H1 (cell line): ENCODE results near the gene ASB14. TPM values are rescaled to one million over a fixed set of nuclear protein-coding genes. Genes with fewer than 3 reads are reported as not detected.

Experiments
- CTCF ChIA-PET: fragments of 300-600 bp; sonication (Branson Sonifier 250); formaldehyde crosslinking; loops from one replicate; lab custom pipeline; 2021; ENCODE audit not compliant: partially characterized antibody; lab: Charles Lee
- POLR2A ChIA-PET: fragments of 300-600 bp; sonication (Branson Sonifier 250); formaldehyde crosslinking; loops from one replicate; lab custom pipeline; 2021; ENCODE audit warnings: inconsistent platforms; ENCODE audit not compliant: partially characterized antibody; lab: Charles Lee
- DNase-seq, 2 experiments: peaks; one replicate each; pipeline versions ENCODE4 v3.0.0 to v3.0.0-alpha.2; 2010 to 2022; ENCODE audit warnings: low spot score in 2 of 2, low read depth in 1 of 2, mixed read lengths in 1 of 2
- FAIRE-seq: peaks from 2 replicates; lab custom pipeline; 2011; peaks lifted over from hg19 to GRCh38; lab: Jason Lieb, UNC
- H2AFZ ChIP-seq: 2 replicates; pipeline ENCODE4 v1.8.1; 2012; ENCODE audit warnings: low read length, inconsistent platforms
- H2AK5ac ChIP-seq: 2 replicates; pipeline ENCODE4 v1.6.1; 2013; ENCODE audit warnings: low read depth, low read length
- H2BK120ac ChIP-seq: replicated peaks from 2 replicates; pipeline ENCODE3; 2013; ENCODE audit warnings: low read depth, low read length, inconsistent platforms
- H2BK12ac ChIP-seq: 2 replicates; pipeline ENCODE4 v1.6.1; 2013; ENCODE audit warnings: low read depth, low read length
- H2BK15ac ChIP-seq: 2 replicates; pipeline ENCODE4 v1.6.1; 2013; ENCODE audit warnings: low read length
- H2BK20ac ChIP-seq: 2 replicates; pipeline ENCODE4 v1.6.1; 2013; ENCODE audit warnings: low read length
- H2BK5ac ChIP-seq: 2 replicates; pipeline ENCODE4 v1.6.1; 2013; ENCODE audit warnings: low read depth, low read length
- H3K14ac ChIP-seq: 2 replicates; pipeline ENCODE4 v1.6.1; 2013; ENCODE audit warnings: inconsistent platforms; ENCODE audit not compliant: insufficient read length
- H3K18ac ChIP-seq: 2 replicates; pipeline ENCODE4 v1.6.1; 2013; ENCODE audit warnings: low read length; ENCODE audit errors: extremely low read depth
- H3K23ac ChIP-seq: 2 replicates; pipeline ENCODE4 v1.6.1; 2013; ENCODE audit warnings: inconsistent platforms; ENCODE audit not compliant: insufficient read length
- H3K23me2 ChIP-seq: 2 replicates; pipeline ENCODE4 v1.6.1; 2013; ENCODE audit warnings: low read depth, low read length
- H3K27ac ChIP-seq: 2 replicates; pipeline ENCODE4 v1.6.1; 2011; ENCODE audit warnings: low read depth, low read length, inconsistent platforms
- H3K27me3 ChIP-seq, 4 experiments: replicated peaks in 1 of 4; 1 replicate in 1 of 4; 2 replicates in 3 of 4; pipeline versions ENCODE4 v1.6.1 to v1.8.1; 2011 to 2013; ENCODE audit warnings: low read length in 3 of 4, mild to moderate bottlenecking in 3 of 4, inconsistent platforms in 2 of 4, mixed read lengths in 2 of 4, moderate library complexity in 1 of 4; ENCODE audit not compliant: control insufficient read depth in 3 of 4, insufficient read depth in 3 of 4; ENCODE audit errors: extremely low read depth in 1 of 4
- H3K36me3 ChIP-seq, 4 experiments: 2 replicates each; pipeline versions ENCODE4 v1.6.1 to v1.8.1; 2011 to 2013; ENCODE audit warnings: mild to moderate bottlenecking in 4 of 4, low read length in 3 of 4, moderate library complexity in 2 of 4, control low read depth in 1 of 4, inconsistent platforms in 1 of 4; ENCODE audit not compliant: insufficient read depth in 4 of 4, control insufficient read depth in 2 of 4
- H3K4ac ChIP-seq: replicated peaks from 2 replicates; pipeline ENCODE3; 2013; ENCODE audit warnings: low read length, low read depth, mixed read lengths, inconsistent platforms; ENCODE audit not compliant: insufficient read length
- H3K4me1 ChIP-seq, 4 experiments: replicated peaks in 1 of 4; 1 replicate in 1 of 4; 2 replicates in 3 of 4; pipeline versions ENCODE4 v1.6.1 to v1.8.1; 2011 to 2013; ENCODE audit warnings: low read length in 3 of 4, inconsistent platforms in 2 of 4, mixed read lengths in 1 of 4; ENCODE audit not compliant: insufficient read depth in 4 of 4, control insufficient read depth in 3 of 4
- H3K4me2 ChIP-seq, 2 experiments: 2 replicates each; pipeline versions ENCODE4 v1.6.1 to v1.8.1; 2011 to 2013; ENCODE audit warnings: low read depth in 2 of 2, low read length in 2 of 2, control low read depth in 1 of 2, inconsistent platforms in 1 of 2, mild to moderate bottlenecking in 1 of 2; ENCODE audit not compliant: insufficient read depth in 1 of 2
- H3K4me3 ChIP-seq, 4 experiments: fragments of 200-600, 300-600 bp in 1 of 4; sonication (generic), shearing (Covaris generic), sonication (Bioruptor Twin) in 1 of 4; 2 replicates each; pipeline versions ENCODE4 v1.5.1 to v1.8.1; 2011 to 2016; ENCODE audit warnings: low read length in 4 of 4, low read depth in 3 of 4, control low read depth in 2 of 4, inconsistent platforms in 2 of 4, mild to moderate bottlenecking in 2 of 4, mixed read lengths in 1 of 4, moderate library complexity in 1 of 4; ENCODE audit not compliant: insufficient read depth in 2 of 4; ENCODE audit errors: extremely low read depth in 1 of 4
- H3K56ac ChIP-seq: replicated peaks from 2 replicates; pipeline ENCODE3; 2013; ENCODE audit warnings: low read depth, mild to moderate bottlenecking, mixed read lengths, low read length, inconsistent platforms; ENCODE audit not compliant: insufficient read length
- H3K79me1 ChIP-seq: 2 replicates; pipeline ENCODE4 v1.6.1; 2013; ENCODE audit warnings: low read depth, low read length, control low read depth
- H3K79me2 ChIP-seq, 2 experiments: 2 replicates each; pipeline versions ENCODE4 v1.6.1 to v1.8.1; 2012 to 2013; ENCODE audit warnings: low read length in 2 of 2, mild to moderate bottlenecking in 2 of 2, inconsistent platforms in 1 of 2; ENCODE audit not compliant: insufficient read depth in 2 of 2, control insufficient read depth in 1 of 2
- H3K9ac ChIP-seq, 4 experiments: replicated peaks in 1 of 4; 1 replicate in 1 of 4; 2 replicates in 3 of 4; pipeline versions ENCODE4 v1.6.1 to v1.8.1; 2011 to 2013; ENCODE audit warnings: low read depth in 3 of 4, low read length in 3 of 4, control low read depth in 2 of 4, mild to moderate bottlenecking in 2 of 4, moderate library complexity in 2 of 4, inconsistent platforms in 1 of 4; ENCODE audit errors: extremely low read depth in 1 of 4
- H3K9me3 ChIP-seq, 2 experiments: 2 replicates each; pipeline versions ENCODE4 v1.6.1 to v1.8.1; 2012 to 2013; ENCODE audit warnings: mild to moderate bottlenecking in 2 of 2, moderate library complexity in 2 of 2, control low read depth in 1 of 2, inconsistent platforms in 1 of 2, low read depth in 1 of 2, low read length in 1 of 2, mixed read lengths in 1 of 2; ENCODE audit not compliant: insufficient read depth in 2 of 2
- H4K20me1 ChIP-seq, 2 experiments: replicated peaks in 1 of 2; 2 replicates each; pipeline versions ENCODE3 to v1.8.1; 2011 to 2013; ENCODE audit warnings: inconsistent platforms in 2 of 2, low read length in 2 of 2, mild to moderate bottlenecking in 1 of 2; ENCODE audit not compliant: insufficient read depth in 2 of 2, control insufficient read depth in 1 of 2
- H4K5ac ChIP-seq: 2 replicates; pipeline ENCODE4 v1.6.1; 2013; ENCODE audit warnings: low read length, low read depth, mixed read lengths, inconsistent platforms; ENCODE audit not compliant: insufficient read length
- H4K8ac ChIP-seq: 2 replicates; pipeline ENCODE4 v1.8.0; 2013; ENCODE audit warnings: mild to moderate bottlenecking, moderate library complexity, low read length, inconsistent platforms; ENCODE audit not compliant: insufficient read depth; ENCODE audit errors: extremely low read depth
- H4K91ac ChIP-seq: replicated peaks from 2 replicates; pipeline ENCODE3; 2013; ENCODE audit warnings: low read length, mixed read lengths, inconsistent platforms; ENCODE audit not compliant: insufficient read length
- CEBPB ChIP-seq: IDR thresholded peaks from 2 replicates; pipeline ENCODE4 v1.6.1; 2012; ENCODE audit warnings: low read depth, low read length
- GABPA ChIP-seq: IDR thresholded peaks from 2 replicates; pipeline ENCODE4 v1.6.1; 2011; ENCODE audit warnings: mild to moderate bottlenecking, low read length, moderate library complexity, borderline replicate concordance; ENCODE audit not compliant: insufficient read depth
- HDAC2 ChIP-seq, 2 experiments: fragments of 300-600 bp in 1 of 2; sonication (generic) in 1 of 2; IDR thresholded peaks; 2 replicates each; pipeline ENCODE4 v1.6.1; 2011 to 2012; ENCODE audit warnings: low read depth in 2 of 2, low read length in 2 of 2, mild to moderate bottlenecking in 2 of 2, moderate library complexity in 2 of 2, borderline replicate concordance in 1 of 2, inconsistent platforms in 1 of 2
- WGBS, 2 experiments: shearing (Covaris generic) in 1 of 2; methylation state at CpG; one replicate each; pipeline versions ENCODE4 v1.1.6 to v1.1.7; 2013 to 2015; ENCODE audit warnings: low lambda C conversion rate in 2 of 2, mixed read lengths in 2 of 2, inconsistent platforms in 1 of 2, low coverage in 1 of 2, missing lambda C conversion rate in 1 of 2; ENCODE audit not compliant: insufficient replicate concordance in 2 of 2, insufficient coverage in 1 of 2, insufficient read length in 1 of 2; ENCODE audit errors: extremely low coverage in 1 of 2, missing lambda C conversion rate in 1 of 2; 5-methylcytosine and 5-hydroxymethylcytosine counted together
- polyA plus RNA-seq, 7 experiments: library from polyadenylated mRNA; depleted of rRNA in 3 of 7; stranded (reverse) in 5 of 7; unstranded in 2 of 7; fragments of >200 nt in 5 of 7; fragments of 200-250 nt in 2 of 7; gene quantifications; 1 replicate in 5 of 7; 2 replicates in 1 of 7; 4 replicates in 1 of 7; pipeline versions ENCODE4 v1.2.1 to v1.2.3, GENCODE V29; 2011 to 2013; ENCODE audit warnings: missing spikeins in 2 of 7, mixed read lengths in 2 of 7
- total RNA-seq: library from RNA; stranded (reverse); fragmentation: NEBNext Ultra II Directional; extraction: Animal tissue kit (Norgen Biotek cat#: 25700); gene quantifications from 2 replicates; pipeline ENCODE4 v1.2.1, GENCODE V29; 2021
- TF ChIP-seq, protein P1 (sequence below): IDR thresholded peaks from 2 replicates; pipeline ENCODE4 v1.6.1; 2012; ENCODE audit warnings: inconsistent platforms

Gene ASB14
- total and polyA plus RNA-seq, 2 of the 8 experiments (the other 6 are each of a cell fraction or from before 2014, with no cell fraction given) = not detected

DNA sequence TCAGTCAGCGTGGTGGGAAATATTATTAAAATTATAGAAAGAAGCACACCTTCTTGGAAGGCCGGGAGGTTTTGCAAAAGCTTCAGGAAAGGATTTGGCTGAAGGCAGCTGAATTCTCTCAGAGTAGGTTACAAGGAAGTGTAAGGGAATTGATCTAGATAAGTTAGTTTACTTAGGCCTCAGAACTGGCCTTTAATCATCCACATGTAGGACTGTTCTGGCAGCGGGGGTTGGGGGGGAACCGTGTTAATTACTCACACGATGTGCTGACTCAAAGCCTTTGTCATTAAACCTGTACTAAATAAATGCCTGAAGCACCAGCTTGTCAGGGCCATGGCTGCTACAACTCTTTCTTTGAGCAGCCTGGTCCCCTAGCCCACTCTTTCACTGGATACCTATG is 12.8 kb downstream of the ASB14 start:
- H4K8ac ChIP-seq = no peak overlapping the region
- H2BK15ac ChIP-seq = no peak overlapping the region
- no peaks in the 10 kb centered on the region; a peak in 1 of 8 replicates for H3K36me3 ChIP-seq
- peaks cover 0 to 10% of the 10 kb centered on the region in 2 experiments; a peak in 2 of 4 replicates for H3K9me3 ChIP-seq
- H3K79me2 ChIP-seq = no peaks in the 10 kb centered on the region
- ChIA-PET POLR2A (interaction anchor here (1.1 kb wide), 1 partner anchor 52 kb away, joined by 3 read pairs; the partner anchor contains the start of gene APPL1), CTCF (no interaction called here)
- H3K9ac ChIP-seq = no peak overlapping the region
- no peak overlapping the region for H4K5ac ChIP-seq
- H3K4me1 ChIP-seq = no peaks in the 10 kb centered on the region
- no peak overlapping the region for H2BK20ac ChIP-seq
- TF ChIP-seq GABPA (no peak), CEBPB (no peak), HDAC2 (IDR thresholded peaks at IDR 0.05; ENCODE audit: borderline replicate concordance in 1 of 2, low read depth in 2 of 2, low read length in 2 of 2) (no peak)
- TF ChIP-seq, protein P1, sequence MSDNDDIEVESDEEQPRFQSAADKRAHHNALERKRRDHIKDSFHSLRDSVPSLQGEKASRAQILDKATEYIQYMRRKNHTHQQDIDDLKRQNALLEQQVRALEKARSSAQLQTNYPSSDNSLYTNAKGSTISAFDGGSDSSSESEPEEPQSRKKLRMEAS = no peak
- no peaks in the 10 kb centered on the region for H3K23me2 ChIP-seq
- no peak overlapping the region for H4K91ac ChIP-seq
- H2BK120ac ChIP-seq = no peak overlapping the region
- H3K4me3 ChIP-seq = no peak overlapping the region
- H3K27ac ChIP-seq = no peak overlapping the region
- no peaks in the 10 kb centered on the region for H4K20me1 ChIP-seq
- no peak overlapping the region for H2BK12ac ChIP-seq
- FAIRE-seq (no peak), DNase-seq (no peak)
- no peak overlapping the region for H2AK5ac ChIP-seq
- H3K4ac ChIP-seq = no peak overlapping the region
- no peaks in the 10 kb centered on the region for H3K27me3 ChIP-seq
- H3K23ac ChIP-seq = no peak overlapping the region
- H3K56ac ChIP-seq = no peak overlapping the region
- no peak overlapping the region for H2BK5ac ChIP-seq
- H3K4me2 ChIP-seq = no peak overlapping the region
- H3K14ac ChIP-seq = no peak overlapping the region
- H3K18ac ChIP-seq = no peak overlapping the region
- H2AFZ ChIP-seq = no peak overlapping the region
- WGBS, 2 experiments = 90% methylated on average over 5 of the region's 5 CpGs; no CpG with 5 or more reads in 1 of the 2 experiments
- no peaks in the 10 kb centered on the region for H3K79me1 ChIP-seq
